Memory B cell (primary cell): Measurements from ENCODE around the gene MCTP1.

ENCODE experiments used
- ATAC-seq: fragments of 150-1000 bp; cut with Tn5 transposase; 2 replicates; pipeline ENCODE4 v1.10.0; 2021; ENCODE audit warnings: low read depth, mild to moderate bottlenecking, moderate library complexity
- DNase-seq, 2 donors: peaks; one replicate each; pipeline ENCODE4 v3.0.0; 2022; ENCODE audit warnings: low spot score in 2 of 2
- H3K27ac Mint-ChIP-seq: one replicate; pipeline ENCODE4 v1.8.0; 2022; ENCODE audit warnings: mild to moderate bottlenecking, moderate library complexity, mixed read lengths
- H3K27me3 Mint-ChIP-seq: one replicate; pipeline ENCODE4 v1.8.0; 2022; ENCODE audit warnings: mixed read lengths
- H3K36me3 Mint-ChIP-seq: one replicate; pipeline ENCODE4 v1.8.0; 2022; ENCODE audit warnings: mild to moderate bottlenecking, mixed read lengths
- H3K4me1 Mint-ChIP-seq: one replicate; pipeline ENCODE4 v1.8.0; 2022; ENCODE audit warnings: mixed read lengths
- H3K4me3 Mint-ChIP-seq: one replicate; pipeline ENCODE4 v1.8.0; 2022; ENCODE audit warnings: mild to moderate bottlenecking, moderate library complexity, mixed read lengths
- H3K9me3 Mint-ChIP-seq: one replicate; pipeline ENCODE4 v1.8.0; 2022; ENCODE audit warnings: mixed read lengths

The MCTP1 gene

GRCh38 chr5:95274011-95274410 is 10.9 kb downstream of the MCTP1 start:
- no peak for DNase-seq
- Mint-ChIP-seq H3K4me3 (no peak overlapping the region), H3K4me1 (no peaks in the 10 kb centered on the region), H3K27ac (no peak overlapping the region), H3K36me3 (no peaks in the 10 kb centered on the region), H3K9me3 (no peaks in the 10 kb centered on the region), H3K27me3 (peaks cover 12% of the 10 kb centered on the region)
- ATAC-seq = no peak

GRCh38 chr5:95272316-95272929 is 12.5 kb downstream of the MCTP1 start:
- Mint-ChIP-seq H3K9me3 (peaks cover 1% of the 10 kb centered on the region), H3K4me3 (no peak overlapping the region), H3K4me1 (no peaks in the 10 kb centered on the region), H3K36me3 (no peaks in the 10 kb centered on the region), H3K27me3 (peaks cover 16% of the 10 kb centered on the region), H3K27ac (no peak overlapping the region)
- DNase-seq (no peak), ATAC-seq (no peak)

DNA sequence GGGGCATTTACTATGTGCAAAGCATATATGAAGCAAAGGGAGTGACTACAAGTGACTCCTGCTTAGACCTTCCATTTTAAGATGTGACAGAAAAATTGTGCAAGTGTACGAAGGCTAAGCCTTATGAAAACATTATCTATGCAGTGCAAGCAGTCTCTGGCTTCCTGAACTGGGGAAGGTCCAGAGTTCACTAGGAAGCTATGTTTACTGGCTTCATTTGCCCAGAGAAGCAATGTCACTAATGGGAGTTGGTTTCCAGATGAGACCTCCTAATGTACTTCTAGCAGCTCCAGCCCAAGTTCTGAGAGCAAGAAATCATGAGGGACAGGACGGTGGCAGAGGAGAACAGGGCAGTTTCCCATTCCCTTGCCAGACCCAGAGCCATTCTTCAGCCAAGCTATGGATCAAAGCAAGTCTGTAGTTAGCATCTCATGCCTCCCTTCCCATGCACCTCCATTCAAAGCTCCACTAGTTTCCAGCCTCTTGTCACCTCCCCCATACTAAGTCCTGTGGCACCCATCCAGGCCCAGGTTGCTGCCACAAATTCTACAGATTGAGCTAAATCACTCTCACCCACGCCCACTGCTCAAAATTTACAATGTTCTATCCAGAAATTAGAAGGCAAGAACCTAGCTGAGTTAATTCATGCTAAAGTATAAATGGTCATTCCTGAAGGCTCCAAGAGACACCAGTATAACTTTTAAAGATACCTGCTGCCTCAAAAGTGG is 21.8 kb downstream of the MCTP1 start:
- Mint-ChIP-seq H3K9me3 (peaks cover 1% of the 10 kb centered on the region), H3K36me3 (no peaks in the 10 kb centered on the region), H3K4me3 (no peak overlapping the region), H3K4me1 (no peaks in the 10 kb centered on the region), H3K27me3 (peaks cover 11% of the 10 kb centered on the region), H3K27ac (no peak overlapping the region)
- no peak for ATAC-seq
- no peak for DNase-seq

GRCh38 chr5:95261437-95262175 is 23.3 kb downstream of the MCTP1 start:
- peaks cover 7% of the 10 kb centered on the region for H3K27me3 Mint-ChIP-seq
- H3K9me3 Mint-ChIP-seq = no peaks in the 10 kb centered on the region
- H3K27ac Mint-ChIP-seq = no peak overlapping the region
- H3K4me1 Mint-ChIP-seq = no peaks in the 10 kb centered on the region
- ATAC-seq (no peak), DNase-seq (no peak)
- H3K36me3 Mint-ChIP-seq = no peaks in the 10 kb centered on the region
- H3K4me3 Mint-ChIP-seq = no peak overlapping the region

DNA sequence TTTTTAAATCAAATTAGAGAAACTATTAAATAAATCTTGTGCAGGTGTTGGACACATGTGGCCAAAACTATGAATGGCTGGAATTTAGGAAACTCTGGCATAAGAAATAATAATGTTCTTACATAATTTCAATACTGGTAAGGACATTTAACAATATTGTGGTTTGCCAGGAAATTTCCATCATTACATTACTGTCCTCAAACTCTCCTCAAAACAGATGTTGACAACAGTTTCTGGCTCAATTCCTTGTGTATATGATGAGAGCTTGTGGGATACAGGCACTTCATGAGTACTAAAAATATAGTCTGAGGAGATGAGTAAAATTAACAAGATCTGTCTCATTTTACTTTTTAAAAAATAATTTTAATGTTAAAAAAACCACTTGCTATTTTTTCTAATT is 27.9 kb downstream of the MCTP1 start:
- Mint-ChIP-seq H3K27ac (no peak overlapping the region), H3K4me3 (no peak overlapping the region), H3K4me1 (no peaks in the 10 kb centered on the region), H3K9me3 (no peaks in the 10 kb centered on the region), H3K36me3 (no peaks in the 10 kb centered on the region), H3K27me3 (peaks cover 3% of the 10 kb centered on the region)
- DNase-seq = no peak
- no peak for ATAC-seq

DNA sequence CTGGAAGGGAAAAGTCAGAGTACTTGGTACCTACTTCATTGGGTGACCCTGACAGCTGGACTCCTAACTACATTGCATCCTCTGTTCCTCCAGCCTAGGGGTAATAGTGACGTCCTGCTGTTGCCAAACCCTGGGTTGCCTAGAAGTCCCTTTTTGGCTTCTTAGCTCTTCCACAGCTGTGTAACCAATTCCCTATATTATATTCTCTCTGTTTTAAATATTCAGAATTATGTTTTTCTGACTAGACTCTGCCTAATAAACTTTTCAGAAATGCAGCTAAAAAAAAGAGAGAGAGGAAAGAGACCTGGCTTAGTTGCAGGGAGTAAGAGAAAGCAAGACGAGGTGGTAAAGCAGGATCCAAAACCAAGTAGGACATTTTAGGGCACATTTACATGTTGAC is 28.4 kb downstream of the MCTP1 start:
- Mint-ChIP-seq H3K27me3 (peaks cover 1% of the 10 kb centered on the region), H3K9me3 (no peaks in the 10 kb centered on the region)
- ATAC-seq = no peak

GRCh38 chr5:95252801-95253200 is 32.1 kb downstream of the MCTP1 start:
- ATAC-seq (no peak), DNase-seq (no peak)
- no peak overlapping the region for H3K4me3 Mint-ChIP-seq
- no peaks in the 10 kb centered on the region for H3K4me1 Mint-ChIP-seq
- no peak overlapping the region for H3K27ac Mint-ChIP-seq
- H3K36me3 Mint-ChIP-seq = no peaks in the 10 kb centered on the region
- peaks cover 2% of the 10 kb centered on the region for H3K9me3 Mint-ChIP-seq
- H3K27me3 Mint-ChIP-seq = peaks cover 1% of the 10 kb centered on the region

More for the DNA sequence above, 28.4 kb downstream of the MCTP1 start:
- Mint-ChIP-seq H3K4me1 (no peaks in the 10 kb centered on the region), H3K36me3 (no peaks in the 10 kb centered on the region), H3K4me3 (no peak overlapping the region), H3K27ac (no peak overlapping the region)
- DNase-seq = no peak

DNA sequence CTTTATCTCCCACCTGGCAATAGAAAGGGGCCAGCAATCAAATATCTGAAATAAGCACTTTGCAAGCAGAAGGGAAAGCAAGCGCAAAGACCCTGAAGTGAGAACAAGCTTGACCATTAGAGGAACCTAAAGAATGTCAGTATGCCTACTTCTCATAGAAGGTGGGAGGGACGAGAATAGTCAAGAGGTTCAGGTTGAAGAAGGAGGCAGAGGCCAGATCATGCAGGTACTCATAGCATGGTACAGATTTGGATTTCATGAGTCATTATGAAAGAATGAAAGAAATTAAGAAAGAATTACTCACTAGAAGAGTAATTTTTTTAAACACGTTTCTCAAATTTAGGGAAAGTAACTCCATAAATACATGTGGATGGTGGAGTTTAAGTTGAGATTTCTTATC is 33.7 kb downstream of the MCTP1 start:
- Mint-ChIP-seq H3K9me3 (peaks cover 4% of the 10 kb centered on the region), H3K27me3 (peaks cover 1% of the 10 kb centered on the region), H3K36me3 (no peaks in the 10 kb centered on the region), H3K27ac (no peak overlapping the region), H3K4me3 (no peak overlapping the region), H3K4me1 (no peaks in the 10 kb centered on the region)
- no peak for DNase-seq
- no peak for ATAC-seq

DNA sequence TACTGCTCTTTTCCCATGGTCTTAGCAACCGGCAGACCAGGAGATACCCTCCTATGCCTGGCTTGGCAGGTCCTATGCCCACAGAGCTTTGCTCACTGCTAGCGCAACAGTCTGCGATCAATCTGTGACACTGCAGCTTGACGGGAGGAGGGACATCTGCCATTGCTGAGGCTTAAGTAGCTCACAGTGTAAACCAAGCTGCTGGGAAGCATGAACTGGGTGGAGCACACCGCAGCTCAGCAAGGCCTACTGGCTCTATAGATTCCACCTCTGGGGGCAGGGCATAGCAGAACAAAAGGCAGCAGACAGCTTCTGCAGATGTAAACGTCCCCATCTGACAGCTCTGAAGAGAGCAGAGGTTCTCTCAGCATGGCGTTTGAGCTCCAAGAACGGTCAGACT is 40.4 kb downstream of the MCTP1 start:
- no peaks in the 10 kb centered on the region for H3K36me3 Mint-ChIP-seq
- ATAC-seq = no peak
- H3K9me3 Mint-ChIP-seq = peaks cover 13% of the 10 kb centered on the region
- no peaks in the 10 kb centered on the region for H3K4me1 Mint-ChIP-seq
- H3K4me3 Mint-ChIP-seq = no peak overlapping the region
- H3K27me3 Mint-ChIP-seq = peaks cover 4% of the 10 kb centered on the region
- DNase-seq = no peak
- H3K27ac Mint-ChIP-seq = no peak overlapping the region

DNA sequence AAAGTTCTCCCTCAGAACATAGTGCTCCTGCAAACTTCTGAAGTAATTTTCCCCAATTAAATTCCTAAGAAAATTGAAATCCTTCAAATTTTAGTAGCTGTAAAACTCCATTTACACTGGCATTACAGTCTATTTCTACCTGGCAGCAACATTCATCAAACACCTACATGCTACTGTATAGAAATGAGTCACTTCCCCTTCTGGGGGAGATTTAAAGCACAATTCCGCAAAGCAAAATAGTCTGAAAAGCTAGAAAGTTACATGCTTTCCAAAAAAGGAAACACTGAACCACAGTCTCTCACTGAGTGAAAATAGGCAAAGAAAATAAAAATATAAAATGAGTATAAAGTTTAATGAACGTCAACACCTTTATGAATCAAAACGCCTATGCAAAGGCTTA is 43.3 kb downstream of the MCTP1 start:
- Mint-ChIP-seq H3K4me3 (no peak overlapping the region), H3K9me3 (peaks cover 11% of the 10 kb centered on the region), H3K27ac (no peak overlapping the region), H3K4me1 (no peaks in the 10 kb centered on the region), H3K36me3 (no peaks in the 10 kb centered on the region), H3K27me3 (peaks cover 6% of the 10 kb centered on the region)
- no peak for ATAC-seq
- DNase-seq = no peak

DNA sequence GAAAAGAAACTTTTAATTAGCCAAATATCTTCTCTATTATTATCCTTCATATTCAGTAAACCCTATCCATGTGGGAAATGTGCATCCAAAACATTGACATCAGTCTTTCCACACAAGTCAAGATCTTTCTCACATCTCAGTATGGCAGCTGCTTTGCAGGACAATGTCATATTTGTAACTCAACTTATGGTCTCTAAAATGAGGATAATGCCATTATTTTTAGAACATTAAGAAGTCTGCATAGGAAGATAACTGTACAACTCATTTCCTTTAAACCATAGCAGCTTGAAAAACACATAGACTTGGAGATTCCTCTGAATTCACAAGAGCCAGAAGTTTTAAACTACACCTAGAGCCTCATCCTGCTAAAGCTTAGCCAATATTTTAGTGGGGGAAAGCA is 43.7 kb downstream of the MCTP1 start:
- H3K9me3 Mint-ChIP-seq = peaks cover 11% of the 10 kb centered on the region
- H3K27ac Mint-ChIP-seq = no peak overlapping the region
- no peak overlapping the region for H3K4me3 Mint-ChIP-seq
- H3K27me3 Mint-ChIP-seq = peaks cover 6% of the 10 kb centered on the region
- ATAC-seq (no peak), DNase-seq (no peak)
- H3K36me3 Mint-ChIP-seq = no peaks in the 10 kb centered on the region
- H3K4me1 Mint-ChIP-seq = no peaks in the 10 kb centered on the region

- H3K27me3 Mint-ChIP-seq = peaks cover 6% of the 10 kb centered on the region
- no peak for ATAC-seq
- DNase-seq = no peak
- no peak overlapping the region for H3K4me3 Mint-ChIP-seq
- H3K27ac Mint-ChIP-seq = no peak overlapping the region
- H3K4me1 Mint-ChIP-seq = no peaks in the 10 kb centered on the region
- H3K36me3 Mint-ChIP-seq = no peaks in the 10 kb centered on the region
- H3K9me3 Mint-ChIP-seq = peaks cover 7% of the 10 kb centered on the region
Measured at GRCh38 chr5:95238560-95239325, 46.2 kb downstream of the MCTP1 start.

DNA sequence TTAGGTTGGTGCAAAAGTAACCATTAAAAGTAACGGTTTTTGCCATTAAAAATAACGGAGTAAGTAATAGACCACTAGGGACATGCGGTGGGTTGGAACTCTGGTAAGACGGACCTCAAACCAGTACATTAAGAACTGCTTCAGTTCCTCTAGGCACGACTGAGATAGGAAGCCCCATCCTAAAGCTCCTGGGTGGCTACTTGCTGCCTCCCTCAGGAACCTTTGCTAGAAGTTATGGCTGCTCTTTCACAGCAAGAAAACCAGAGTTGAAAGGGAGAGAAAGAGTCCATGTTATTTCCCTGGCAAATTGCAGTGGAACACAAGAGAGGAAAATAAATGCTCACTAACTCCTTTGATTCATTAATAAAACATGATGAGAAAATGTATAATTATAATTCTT is 47.6 kb downstream of the MCTP1 start:
- Mint-ChIP-seq H3K4me1 (no peaks in the 10 kb centered on the region), H3K27me3 (peaks cover 2% of the 10 kb centered on the region), H3K4me3 (no peak overlapping the region), H3K27ac (no peak overlapping the region), H3K9me3 (no peaks in the 10 kb centered on the region), H3K36me3 (no peaks in the 10 kb centered on the region)
- DNase-seq (no peak), ATAC-seq (no peak)

- Mint-ChIP-seq H3K9me3 (no peaks in the 10 kb centered on the region), H3K27ac (no peak overlapping the region), H3K4me3 (no peak overlapping the region), H3K4me1 (no peaks in the 10 kb centered on the region), H3K36me3 (no peaks in the 10 kb centered on the region), H3K27me3 (peaks cover 2% of the 10 kb centered on the region)
- DNase-seq (no peak), ATAC-seq (no peak)
Measured at GRCh38 chr5:95235439-95235982, 49.4 kb downstream of the MCTP1 start.
